ENCODE data around the gene GADL1.

GRCh38 chr3:30941342-30941741 is 46.9 kb upstream of the GADL1 start:
- TF ChIP-seq CTCF (IDR thresholded peaks at IDR 0.05) = no peak
- TF ChIP-seq POLR2A (IDR thresholded peaks at IDR 0.05) = no peak
